Nasal cavity respiratory epithelium epithelial cell of viscerocranial mucosa (primary cell): ENCODE measurements around the gene ADAMTS19. TPM values are rescaled to one million over a fixed set of nuclear protein-coding genes. Genes with fewer than 3 reads are reported as not detected.

Source experiments
- total RNA-seq: library from RNA; depleted of rRNA; stranded (reverse); fragments of >200 nt; gene quantifications from 2 replicates; pipeline ENCODE4 v1.2.3, GENCODE V29; 2014

The ADAMTS19 gene
- 0.21 and 0.34 TPM in 2 replicates for total RNA-seq

GRCh38 chr5:129459777-129460671, at the start of gene ADAMTS19:
Gene ADAMTS19, plus strand, starts transcription at chr5:129460298. Its CDS starts 94 bp downstream, at chr5:129460392.

GRCh38 chr5:129747572-129748407, 287.7 kb downstream of the ADAMTS19 start, which contains the start of gene MINAR2:
Gene MINAR2, plus strand, starts transcription at chr5:129748094. Its CDS starts 97 bp downstream, at chr5:129748191.

